LNCAP (cell line): ENCODE data around the gene DNAH1.

ENCODE experiments used
- TF ChIP-seq, protein P1 (sequence below): fragments of 450-650 bp; IDR thresholded peaks from 2 replicates; pipeline ENCODE4 v1.5.1; 2017; ENCODE audit warnings: mild to moderate bottlenecking

The DNAH1 gene

DNA sequence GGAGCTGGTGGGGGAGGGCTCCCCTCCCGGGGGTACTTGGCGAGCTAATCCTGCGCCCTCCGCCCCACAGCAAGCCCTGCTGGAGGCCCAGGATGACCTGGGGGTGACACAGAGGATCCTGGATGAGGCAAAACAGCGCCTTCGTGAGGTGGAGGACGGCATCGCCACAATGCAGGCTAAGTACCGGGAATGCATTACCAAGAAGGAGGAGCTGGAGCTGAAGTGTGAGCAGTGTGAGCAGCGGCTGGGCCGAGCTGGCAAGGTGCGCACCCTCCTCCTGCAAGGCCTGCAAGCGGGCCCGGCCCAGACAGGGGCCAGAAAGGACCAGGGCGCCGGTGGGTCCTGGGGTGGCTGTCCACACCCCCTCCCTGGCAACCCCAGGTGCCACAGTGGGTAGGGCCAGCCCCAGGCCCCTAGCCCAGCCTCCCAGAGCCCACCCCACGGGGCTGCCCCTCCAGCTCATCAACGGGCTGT, 72.3 kb downstream of the DNAH1 start:
- TF ChIP-seq, protein P1, sequence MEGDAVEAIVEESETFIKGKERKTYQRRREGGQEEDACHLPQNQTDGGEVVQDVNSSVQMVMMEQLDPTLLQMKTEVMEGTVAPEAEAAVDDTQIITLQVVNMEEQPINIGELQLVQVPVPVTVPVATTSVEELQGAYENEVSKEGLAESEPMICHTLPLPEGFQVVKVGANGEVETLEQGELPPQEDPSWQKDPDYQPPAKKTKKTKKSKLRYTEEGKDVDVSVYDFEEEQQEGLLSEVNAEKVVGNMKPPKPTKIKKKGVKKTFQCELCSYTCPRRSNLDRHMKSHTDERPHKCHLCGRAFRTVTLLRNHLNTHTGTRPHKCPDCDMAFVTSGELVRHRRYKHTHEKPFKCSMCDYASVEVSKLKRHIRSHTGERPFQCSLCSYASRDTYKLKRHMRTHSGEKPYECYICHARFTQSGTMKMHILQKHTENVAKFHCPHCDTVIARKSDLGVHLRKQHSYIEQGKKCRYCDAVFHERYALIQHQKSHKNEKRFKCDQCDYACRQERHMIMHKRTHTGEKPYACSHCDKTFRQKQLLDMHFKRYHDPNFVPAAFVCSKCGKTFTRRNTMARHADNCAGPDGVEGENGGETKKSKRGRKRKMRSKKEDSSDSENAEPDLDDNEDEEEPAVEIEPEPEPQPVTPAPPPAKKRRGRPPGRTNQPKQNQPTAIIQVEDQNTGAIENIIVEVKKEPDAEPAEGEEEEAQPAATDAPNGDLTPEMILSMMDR, result no peak

DNA sequence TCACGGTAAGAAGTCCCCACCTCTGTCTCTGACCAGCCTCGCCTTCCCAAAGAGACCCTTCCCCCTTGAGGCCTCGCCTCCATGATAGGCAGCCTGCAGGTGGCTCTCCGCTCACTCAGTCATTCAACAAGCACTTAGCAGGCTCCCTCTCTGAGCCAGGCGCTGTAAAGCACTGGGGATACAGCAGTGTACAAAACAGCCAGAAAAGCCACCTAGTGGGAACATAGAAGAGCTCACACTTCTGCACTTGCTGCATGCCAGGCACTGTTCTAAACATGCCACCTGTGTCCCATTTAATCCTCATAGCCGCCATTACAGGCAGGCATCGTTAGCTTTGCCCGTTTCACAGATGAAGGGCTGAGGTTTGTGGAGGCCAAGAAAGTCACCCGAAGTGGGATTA, 72.8 kb downstream of the DNAH1 start:
- TF ChIP-seq, protein P1, result no peak

DNA sequence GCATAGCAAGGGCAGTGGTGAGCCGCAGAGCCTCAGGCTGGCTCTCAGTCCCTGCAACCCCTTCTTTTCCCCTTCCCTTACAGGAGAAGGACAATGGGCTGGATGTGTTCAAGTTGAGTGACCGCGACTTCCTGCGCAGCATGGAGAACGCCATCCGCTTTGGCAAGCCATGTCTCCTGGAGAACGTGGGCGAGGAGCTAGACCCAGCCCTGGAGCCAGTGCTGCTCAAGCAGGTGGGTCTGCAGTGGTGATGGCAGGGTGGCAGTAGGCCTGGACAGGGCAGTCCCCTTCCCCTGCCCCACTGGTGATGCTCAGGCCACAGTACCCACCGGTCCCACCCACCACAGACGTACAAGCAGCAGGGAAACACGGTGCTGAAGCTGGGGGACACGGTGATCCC, 75.0 kb downstream of the DNAH1 start:
- TF ChIP-seq, protein P1, result no peak

DNA sequence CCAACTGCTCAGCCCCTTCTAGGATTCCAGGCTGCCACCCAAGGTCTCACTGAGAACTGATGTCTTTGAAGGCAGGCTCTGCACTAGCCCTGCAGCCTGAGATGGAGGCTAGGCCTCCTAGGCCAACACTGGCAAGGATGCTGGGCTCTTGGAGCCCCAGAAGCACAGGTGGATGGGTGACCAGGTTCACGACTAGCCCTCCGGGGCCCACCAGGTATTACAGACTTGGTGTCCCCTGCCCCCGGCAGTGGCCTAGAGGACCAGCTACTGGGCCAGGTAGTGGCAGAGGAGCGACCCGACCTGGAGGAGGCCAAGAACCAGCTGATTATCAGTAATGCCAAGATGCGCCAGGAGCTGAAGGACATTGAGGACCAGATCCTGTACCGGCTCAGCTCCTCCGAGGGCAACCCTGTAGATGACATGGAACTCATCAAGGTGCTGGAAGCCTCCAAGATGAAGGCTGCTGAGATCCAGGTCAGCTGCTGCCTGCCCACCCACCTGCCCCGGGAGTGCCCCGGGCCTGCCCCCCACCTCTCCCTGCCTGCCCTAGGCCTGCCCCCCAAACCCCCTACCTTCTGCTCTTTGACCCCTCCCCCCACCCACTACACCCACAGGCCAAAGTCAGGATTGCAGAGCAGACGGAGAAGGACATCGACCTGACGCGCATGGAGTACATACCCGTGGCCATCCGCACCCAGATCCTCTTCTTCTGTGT, 76.3 kb downstream of the DNAH1 start:
- TF ChIP-seq, protein P1, result no peak

DNA sequence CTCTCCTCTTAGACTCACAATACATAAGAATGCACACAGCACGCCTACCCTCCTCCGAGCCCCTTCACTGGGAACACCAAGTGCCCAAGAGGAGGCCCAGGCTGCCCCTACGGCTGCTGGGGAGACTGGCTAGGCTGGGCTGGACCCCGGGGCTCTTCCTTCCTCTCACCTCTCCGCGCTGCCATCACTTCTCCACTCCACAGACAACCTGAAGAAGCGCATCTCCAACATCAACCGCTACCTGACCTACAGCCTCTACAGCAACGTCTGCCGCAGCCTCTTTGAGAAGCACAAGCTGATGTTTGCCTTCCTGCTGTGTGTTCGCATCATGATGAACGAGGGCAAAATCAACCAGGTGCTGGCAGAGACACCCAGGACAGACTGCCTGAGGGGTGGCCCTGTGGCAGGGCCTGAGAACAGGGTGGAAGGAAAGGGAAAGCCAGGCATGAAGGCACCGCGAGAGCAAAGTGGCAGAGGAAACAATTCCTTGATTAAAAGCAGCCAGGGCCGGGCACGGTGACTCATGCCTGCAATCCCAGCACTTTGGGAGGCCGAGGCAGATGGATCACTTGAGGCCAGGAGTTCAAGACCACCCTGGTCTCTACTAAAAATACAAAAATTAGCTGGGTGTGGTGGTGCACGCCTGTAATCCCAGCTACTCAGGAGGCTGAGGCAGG, 77.2 kb downstream of the DNAH1 start:
- TF ChIP-seq, protein P1, result no peak

DNA sequence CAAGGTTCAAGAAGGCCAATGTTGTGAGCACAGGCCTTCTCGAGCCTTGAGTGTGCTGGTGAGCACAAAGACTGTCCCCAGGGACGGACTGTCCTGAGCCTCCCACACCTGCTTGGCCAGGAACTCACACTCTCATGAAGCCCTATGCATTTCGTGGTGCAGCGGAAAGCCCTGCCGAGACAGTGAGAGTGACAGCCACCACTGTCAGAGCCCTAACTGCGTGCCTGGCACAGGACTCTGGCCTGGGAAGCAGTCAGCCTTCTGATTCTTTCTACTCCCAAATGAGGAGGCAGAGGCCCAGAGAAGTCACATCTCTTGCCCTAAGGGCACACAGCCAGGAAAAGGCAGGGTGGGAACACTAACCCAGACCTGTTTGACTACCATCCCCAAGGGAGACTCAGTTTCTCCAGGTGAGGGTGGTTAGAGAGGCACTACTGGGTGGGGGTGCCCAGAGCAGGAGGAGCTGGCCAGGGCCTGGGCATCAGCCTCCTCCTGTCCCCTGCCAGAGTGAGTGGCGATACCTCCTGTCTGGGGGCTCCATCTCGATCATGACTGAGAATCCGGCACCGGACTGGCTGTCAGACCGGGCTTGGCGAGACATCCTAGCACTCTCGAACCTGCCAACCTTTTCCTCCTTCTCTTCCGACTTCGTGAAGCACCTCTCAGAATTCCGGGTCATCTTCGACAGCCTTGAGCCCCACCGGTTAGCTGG, 78.0 kb downstream of the DNAH1 start:
- TF ChIP-seq, protein P1, result no peak

DNA sequence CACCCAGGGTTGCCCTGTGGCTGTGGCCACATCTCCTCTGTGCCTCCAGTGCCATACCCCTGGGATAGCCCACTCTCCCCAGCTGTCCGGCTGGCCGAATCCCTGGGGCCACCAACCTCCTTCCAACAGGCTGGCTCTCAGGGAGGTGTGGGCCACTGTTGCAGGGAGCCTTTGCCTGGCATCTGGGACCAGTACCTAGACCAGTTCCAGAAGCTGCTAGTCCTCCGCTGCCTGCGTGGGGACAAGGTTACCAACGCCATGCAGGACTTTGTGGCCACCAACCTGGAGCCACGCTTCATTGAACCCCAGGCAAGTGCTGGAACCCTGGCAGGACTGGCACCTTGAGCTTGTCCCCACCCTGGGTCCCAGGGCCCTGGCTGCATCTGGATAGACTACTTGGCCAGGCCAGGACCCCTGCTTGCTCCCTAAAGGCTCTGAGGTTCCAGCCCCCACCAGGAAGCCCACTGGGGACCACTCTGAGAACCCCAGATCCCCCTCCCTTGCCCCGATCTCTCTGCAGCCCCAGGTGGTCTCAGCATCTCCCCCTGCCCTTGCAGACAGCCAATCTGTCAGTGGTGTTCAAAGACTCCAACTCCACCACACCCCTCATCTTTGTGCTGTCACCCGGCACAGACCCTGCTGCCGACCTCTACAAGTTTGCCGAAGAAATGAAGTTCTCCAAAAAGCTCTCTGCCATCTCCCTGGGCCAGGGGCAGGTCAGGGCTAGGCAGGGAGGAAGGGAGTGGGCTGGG, 78.8 kb downstream of the DNAH1 start:
- TF ChIP-seq, protein P1, result no peak
